Naive B cell (primary cell): Measurements from ENCODE around the gene RAB21. TPM values are rescaled to one million over a fixed set of nuclear protein-coding genes. Genes with fewer than 3 reads are reported as not detected.

Source experiments
- ATAC-seq, 2 donors: fragments of 150-1000 bp; cut with Tn5 transposase; 2 replicates each; pipeline ENCODE4 v1.10.0; 2021; ENCODE audit warnings: low read depth in 2 of 2, mild to moderate bottlenecking in 2 of 2, moderate library complexity in 2 of 2
- DNase-seq: peaks from one replicate; pipeline ENCODE4 v3.0.0; 2022
- H3K27ac Mint-ChIP-seq, 6 donors: one replicate each; pipeline ENCODE4 v1.8.0; 2020 to 2022; ENCODE audit warnings: mild to moderate bottlenecking in 6 of 6, mixed read lengths in 6 of 6, moderate library complexity in 5 of 6, inconsistent platforms in 2 of 6
- H3K27me3 Mint-ChIP-seq, 3 donors: one replicate each; pipeline ENCODE4 v1.8.0; 2021 to 2022; ENCODE audit warnings: mixed read lengths in 3 of 3, mild to moderate bottlenecking in 1 of 3
- H3K36me3 Mint-ChIP-seq, 2 donors: one replicate each; pipeline ENCODE4 v1.8.0; 2020 to 2022; ENCODE audit warnings: mixed read lengths in 2 of 2, inconsistent platforms in 1 of 2, mild to moderate bottlenecking in 1 of 2
- H3K4me1 Mint-ChIP-seq, 3 donors: one replicate each; pipeline ENCODE4 v1.8.0; 2020 to 2022; ENCODE audit warnings: mixed read lengths in 3 of 3, inconsistent platforms in 1 of 3, mild to moderate bottlenecking in 1 of 3, moderate library complexity in 1 of 3
- H3K4me3 Mint-ChIP-seq, 8 donors: one replicate each; pipeline ENCODE4 v1.8.0; 2020 to 2022; ENCODE audit warnings: mild to moderate bottlenecking in 8 of 8, mixed read lengths in 8 of 8, moderate library complexity in 8 of 8, inconsistent platforms in 2 of 8
- H3K9me3 Mint-ChIP-seq, 7 donors: one replicate each; pipeline ENCODE4 v1.8.0; 2020 to 2022; ENCODE audit warnings: mixed read lengths in 7 of 7, mild to moderate bottlenecking in 5 of 7, inconsistent platforms in 2 of 7, moderate library complexity in 1 of 7
- polyA plus RNA-seq, 6 donors: library from polyadenylated mRNA; unstranded; fragments of 300-500 nt; fragmentation: Illumina TruSeq; gene quantifications; one replicate each; pipeline ENCODE4 v1.2.3, GENCODE V29; 2021; ENCODE audit warnings: low read depth in 6 of 6

RAB21 gene
- polyA plus RNA-seq, 6 donors from 2014 or later, result 33.1 to 61.4 (median 37.1) TPM

- peak overlapping the region; percentile 7 to 95 (median 56) for H3K4me3 Mint-ChIP-seq
- H3K27me3 Mint-ChIP-seq, result peaks cover 8 to 27% (median 9%) of the 10 kb centered on the region in 3 donors
- H3K9me3 Mint-ChIP-seq, result no peaks in the 10 kb centered on the region
- H3K36me3 Mint-ChIP-seq, result no peaks in the 10 kb centered on the region
- H3K27ac Mint-ChIP-seq, result peak overlapping the region; percentile 48 to 100 (median 99)
- H3K4me1 Mint-ChIP-seq, result peaks cover 27 to 50% (median 41%) of the 10 kb centered on the region in 3 donors
- no peak for DNase-seq
- no peak for ATAC-seq
Observed at GRCh38 chr12:71838231-71838630, 83.6 kb downstream of the RAB21 start.

- Mint-ChIP-seq H3K36me3 (no peaks in the 10 kb centered on the region), H3K9me3 (no peaks in the 10 kb centered on the region), H3K4me1 (peaks cover 27 to 50% (median 41%) of the 10 kb centered on the region in 3 donors), H3K4me3 (peak overlapping the region; percentile 91 to 97 (median 94)), H3K27ac (peak overlapping the region; percentile 99 to 100 (median 100)), H3K27me3 (peaks cover 8 to 23% (median 9%) of the 10 kb centered on the region in 3 donors)
- DNase-seq (no peak), ATAC-seq (no peak)
Observed at GRCh38 chr12:71838676-71839075, 84.0 kb downstream of the RAB21 start.

GRCh38 chr12:71840231-71840847 lies 85.7 kb downstream of the RAB21 start:
- peak overlapping the region; percentile 99 to 100 (median 100) for H3K27ac Mint-ChIP-seq
- H3K4me1 Mint-ChIP-seq, result peaks cover 27 to 50% (median 41%) of the 10 kb centered on the region in 3 donors
- no peaks in the 10 kb centered on the region for H3K36me3 Mint-ChIP-seq
- H3K4me3 Mint-ChIP-seq, result peak overlapping the region; percentile 91 to 97 (median 94)
- ATAC-seq (peak; percentile 16 to 19), DNase-seq (no peak)
- no peaks in the 10 kb centered on the region for H3K9me3 Mint-ChIP-seq
- peaks cover 0 to 10% (median 2%) of the 10 kb centered on the region in 3 donors for H3K27me3 Mint-ChIP-seq

GRCh38 chr12:71846322-71846940 lies 91.8 kb downstream of the RAB21 start:
- ATAC-seq (peak; percentile 42 to 66), DNase-seq (no peak)
- Mint-ChIP-seq H3K9me3 (peaks cover 0 to 6% (median 0%) of the 10 kb centered on the region in 7 donors), H3K27me3 (no peaks in the 10 kb centered on the region), H3K27ac (no peak overlapping the region), H3K36me3 (peaks cover 0 to 5% of the 10 kb centered on the region in 2 donors), H3K4me1 (peaks cover 12 to 26% (median 15%) of the 10 kb centered on the region in 3 donors), H3K4me3 (no peak overlapping the region)

- ATAC-seq (no peak), DNase-seq (no peak)
- Mint-ChIP-seq H3K4me3 (no peak overlapping the region), H3K27ac (no peak overlapping the region), H3K27me3 (no peaks in the 10 kb centered on the region), H3K9me3 (peaks cover 5 to 18% (median 12%) of the 10 kb centered on the region in 7 donors), H3K36me3 (peaks cover 10 to 15% of the 10 kb centered on the region in 2 donors), H3K4me1 (peaks cover 10 to 18% (median 12%) of the 10 kb centered on the region in 3 donors)
Observed at GRCh38 chr12:71848212-71848611, 93.5 kb downstream of the RAB21 start.

- Mint-ChIP-seq H3K9me3 (peaks cover 7 to 28% (median 20%) of the 10 kb centered on the region in 7 donors), H3K27ac (peak overlapping the region in 1 of 6 donors; percentile 34), H3K27me3 (no peaks in the 10 kb centered on the region), H3K36me3 (peaks cover 19 to 24% of the 10 kb centered on the region in 2 donors), H3K4me3 (no peak overlapping the region), H3K4me1 (peaks cover 20 to 28% (median 21%) of the 10 kb centered on the region in 3 donors)
- no peak for DNase-seq
- no peak for ATAC-seq
Observed at GRCh38 chr12:71849109-71849851, 94.6 kb downstream of the RAB21 start.

Other genes starting within 250 kb of the RAB21 start
- gene ZFC3H1, start 91.0 kb upstream of the RAB21 start, polyA plus RNA-seq, result 10 to 100 TPM; 22.9 to 46.9 (median 38.3) TPM
- gene THAP2, start 90.6 kb upstream of the RAB21 start, polyA plus RNA-seq, result 10 to 100 TPM in 5 of 6 donors, 1 to 10 TPM in 1; 6.0 to 17.7 (median 12.2) TPM
- 100 to 1,000 TPM; 166 to 231 (median 193) TPM for gene TMEM19, start 68.8 kb upstream of the RAB21 start, polyA plus RNA-seq
- gene TBC1D15, start 84.9 kb downstream of the RAB21 start, polyA plus RNA-seq, result 10 to 100 TPM; 34.0 to 46.3 (median 41.0) TPM
- gene TPH2, start 184.0 kb downstream of the RAB21 start, polyA plus RNA-seq, result not detected